Measurements from ENCODE around the gene EPHB1. TPM values are rescaled to one million over a fixed set of nuclear protein-coding genes. Genes with fewer than 3 reads are reported as not detected.
A peak's percentile ranks its signal among the peaks of the same experiment; 100 is the strongest.
"Not testable (repeated sequence)": the region's sequence is repeated elsewhere in the genome, so short reads cannot be mapped to it uniquely, and the experiment has no call there.

Gene EPHB1
- total RNA-seq, 2 donors from 2014 or later = 0.85 to 1.7 TPM

DNA sequence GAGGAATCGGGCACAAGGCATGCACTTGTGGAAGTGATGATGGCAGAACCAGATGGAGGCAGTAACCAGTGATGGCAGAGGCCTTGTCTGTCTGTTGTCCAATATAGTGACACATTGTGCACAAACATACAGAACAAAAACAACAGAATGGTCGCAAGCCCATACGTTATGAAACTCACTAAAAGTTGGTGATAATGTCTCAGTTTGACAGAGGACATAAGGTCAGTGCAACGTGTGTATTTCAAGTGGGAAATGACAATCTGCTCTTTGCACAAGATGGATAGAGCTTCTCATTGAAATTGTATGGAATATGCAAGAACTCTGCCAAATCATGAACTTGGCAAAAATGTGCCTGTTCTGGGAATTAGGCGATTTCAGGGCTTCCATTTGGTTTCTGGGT is 169.2 kb downstream of the EPHB1 start:
- DNase-seq (no peak), ATAC-seq (no peak)
- intact Hi-C loops (cut with DNase I) = no loop called here

- DNase-seq (no peak), ATAC-seq (no peak)
- intact Hi-C loops (cut with DNase I) = no loop called here
These were observed 170.9 kb downstream of the EPHB1 start for GRCh38 chr3:134965865-134966481.

DNA sequence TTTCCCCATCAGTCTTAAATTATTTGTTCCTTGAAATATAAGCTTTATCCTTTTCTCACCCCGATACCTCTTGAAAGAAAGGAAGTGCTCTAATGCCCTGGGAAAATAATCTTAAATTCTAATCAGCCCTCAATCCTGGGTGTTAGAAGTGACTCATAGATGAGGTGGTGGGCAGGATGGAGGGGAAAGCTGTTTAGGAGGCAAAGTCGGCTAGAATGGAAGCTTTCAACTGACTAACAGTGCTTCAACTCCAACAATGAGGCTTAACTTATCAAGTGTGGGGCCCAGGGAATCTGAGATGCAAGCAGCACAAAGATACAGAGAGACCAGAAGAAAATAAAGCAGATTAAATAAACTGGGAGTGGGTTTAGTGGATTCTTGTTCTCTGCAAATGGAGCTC is 175.8 kb downstream of the EPHB1 start:
- intact Hi-C loops (cut with DNase I) = no loop called here
- DNase-seq = no peak
- ATAC-seq = no peak

- ATAC-seq (no peak), DNase-seq (no peak)
- intact Hi-C loops (cut with DNase I) = no loop called here
These were observed 176.2 kb downstream of the EPHB1 start for GRCh38 chr3:134971306-134971705.

- DNase-seq; intact Hi-C loops (cut with DNase I); ATAC-seq: not testable (repeated sequence)
These were observed 176.8 kb downstream of the EPHB1 start for GRCh38 chr3:134971907-134972306.

GRCh38 chr3:134972836-134973455 is 177.9 kb downstream of the EPHB1 start:
- intact Hi-C loops (cut with DNase I) = no loop called here
- ATAC-seq = no peak

DNA sequence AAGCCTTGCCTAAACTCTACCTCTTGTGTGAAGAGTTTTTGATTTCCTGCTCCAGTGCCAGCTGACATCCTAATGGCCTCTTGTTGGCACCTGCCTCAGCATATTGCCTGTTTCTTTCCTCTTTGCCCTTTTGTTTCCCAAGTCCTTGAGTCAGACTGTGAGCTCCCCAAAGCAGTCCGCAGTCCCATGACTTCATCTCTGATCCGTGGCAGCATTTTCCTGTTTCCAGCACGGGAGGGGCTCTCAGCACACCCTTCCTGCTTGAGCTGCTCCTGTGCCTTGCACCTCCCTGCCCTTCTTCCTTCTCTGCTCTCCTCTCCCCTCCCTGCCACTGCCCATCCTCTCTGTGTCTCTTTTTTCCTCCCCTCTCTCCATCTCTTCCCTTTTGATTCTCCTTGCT is 179.6 kb downstream of the EPHB1 start:
- no peak for ATAC-seq

More at GRCh38 chr3:134972836-134973455, 177.9 kb downstream of the EPHB1 start:
- DNase-seq = no peak

GRCh38 chr3:134976948-134977347 is 181.9 kb downstream of the EPHB1 start:
- no peak for ATAC-seq
- intact Hi-C loops (cut with DNase I) = no loop called here

More for the DNA sequence above, 179.6 kb downstream of the EPHB1 start:
- intact Hi-C loops (cut with DNase I) = no loop called here
- DNase-seq = no peak

DNA sequence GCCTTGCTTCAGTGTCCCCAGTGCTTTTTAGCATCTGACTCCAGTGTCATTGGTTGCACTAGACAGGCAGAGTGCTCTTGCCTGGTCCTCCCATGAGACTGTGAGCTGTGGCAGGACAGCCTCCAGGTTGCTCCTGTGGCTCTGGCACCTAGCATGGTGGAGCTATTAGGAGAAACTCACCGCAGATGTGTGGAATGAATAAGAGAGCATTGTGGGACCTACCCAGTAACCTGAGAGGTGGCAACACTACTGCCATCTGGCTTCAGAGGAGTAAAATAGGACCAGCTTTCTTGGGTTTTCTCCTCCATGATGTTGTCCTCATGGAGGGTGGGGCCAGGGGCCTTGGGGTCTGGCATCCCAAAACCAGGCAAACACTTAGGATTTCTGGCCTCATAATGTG is 183.6 kb downstream of the EPHB1 start:
- intact Hi-C loops (cut with DNase I) = no loop called here
- no peak for ATAC-seq

More at GRCh38 chr3:134976948-134977347, 181.9 kb downstream of the EPHB1 start:
- DNase-seq = no peak

GRCh38 chr3:134985864-134986715 is 191.0 kb downstream of the EPHB1 start:
- intact Hi-C loops (cut with DNase I) = no loop called here
- ATAC-seq = peak in 1 of 2 donors; percentile 42
- no peak for DNase-seq

More for the DNA sequence above, 183.6 kb downstream of the EPHB1 start:
- no peak for DNase-seq

DNA sequence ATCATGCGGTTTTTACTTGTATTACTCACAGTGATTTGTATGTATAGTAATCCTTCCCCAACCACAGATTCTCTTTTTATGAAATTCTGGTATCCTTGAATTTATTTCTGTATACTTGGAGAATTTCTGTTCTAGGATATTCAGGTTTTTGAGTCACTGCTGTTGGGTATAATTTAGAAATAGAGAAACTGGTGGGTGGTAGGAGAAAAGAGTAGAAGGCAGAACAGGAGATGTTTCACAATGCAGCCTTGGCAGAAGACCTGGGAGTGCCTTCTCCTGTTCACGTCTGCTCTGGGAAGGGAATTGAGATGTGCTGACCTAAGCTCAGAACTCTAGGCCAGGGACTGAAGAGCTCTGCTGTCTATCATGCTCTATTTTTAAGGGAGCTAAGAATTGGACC is 193.6 kb downstream of the EPHB1 start:
- DNase-seq (no peak), ATAC-seq (no peak)
- intact Hi-C loops (cut with DNase I) = no loop called here

GRCh38 chr3:134991003-134991402 is 195.9 kb downstream of the EPHB1 start:
- no peak for DNase-seq
- intact Hi-C loops (cut with DNase I) = no loop called here
- ATAC-seq = no peak

- DNase-seq = no peak
- ATAC-seq = no peak
- intact Hi-C loops (cut with DNase I) = no loop called here
These were observed 196.5 kb downstream of the EPHB1 start for GRCh38 chr3:134991472-134992010.

GRCh38 chr3:134992180-134992579 is 197.1 kb downstream of the EPHB1 start:
- no peak for DNase-seq
- ATAC-seq = peak in 1 of 2 donors; percentile 41
- intact Hi-C loops (cut with DNase I) = no loop called here

GRCh38 chr3:134992586-134992985 is 197.5 kb downstream of the EPHB1 start:
- intact Hi-C loops (cut with DNase I) = no loop called here
- ATAC-seq (no peak), DNase-seq (no peak)

DNA sequence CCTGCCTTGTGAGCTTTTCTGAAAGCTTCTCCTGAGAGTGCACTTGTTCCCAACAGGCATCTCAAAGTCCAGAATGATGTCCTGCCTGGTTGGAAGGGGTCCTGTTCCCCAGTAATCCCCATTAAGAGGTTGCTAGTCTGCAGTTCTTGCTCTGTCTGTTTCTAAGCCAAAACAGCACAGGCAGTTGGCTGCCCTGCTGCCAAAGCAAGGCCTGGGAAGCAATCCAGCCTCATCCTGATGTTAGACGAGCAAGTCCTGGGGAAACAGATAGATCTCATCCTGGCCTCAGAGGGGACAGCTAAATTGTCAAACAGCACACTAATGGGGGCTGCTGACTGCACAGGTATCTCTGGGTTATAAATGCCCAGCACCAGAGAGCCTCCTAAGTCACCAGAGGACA is 198.0 kb downstream of the EPHB1 start:
- ATAC-seq (no peak), DNase-seq (no peak)
- intact Hi-C loops (cut with DNase I) = no loop called here

DNA sequence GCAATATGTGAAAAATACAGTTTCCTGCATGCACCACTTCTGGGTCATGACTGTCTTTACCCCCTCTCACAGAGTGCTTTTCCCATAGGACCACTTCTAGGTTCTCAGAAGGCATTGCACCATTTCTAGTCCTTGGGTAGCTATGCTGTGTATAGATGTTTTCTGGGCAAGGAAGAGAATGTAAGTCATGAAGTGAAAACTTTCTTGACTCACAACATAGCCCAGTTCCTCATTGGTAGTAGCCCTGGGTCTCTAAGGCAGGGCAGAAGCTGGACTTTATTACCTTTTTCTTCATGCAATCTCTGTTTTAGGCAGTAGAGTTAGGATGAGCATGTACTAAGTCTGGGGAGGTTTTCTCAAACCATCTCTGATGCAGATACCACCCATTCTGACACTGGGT is 203.1 kb downstream of the EPHB1 start:
- no peak for ATAC-seq

DNA sequence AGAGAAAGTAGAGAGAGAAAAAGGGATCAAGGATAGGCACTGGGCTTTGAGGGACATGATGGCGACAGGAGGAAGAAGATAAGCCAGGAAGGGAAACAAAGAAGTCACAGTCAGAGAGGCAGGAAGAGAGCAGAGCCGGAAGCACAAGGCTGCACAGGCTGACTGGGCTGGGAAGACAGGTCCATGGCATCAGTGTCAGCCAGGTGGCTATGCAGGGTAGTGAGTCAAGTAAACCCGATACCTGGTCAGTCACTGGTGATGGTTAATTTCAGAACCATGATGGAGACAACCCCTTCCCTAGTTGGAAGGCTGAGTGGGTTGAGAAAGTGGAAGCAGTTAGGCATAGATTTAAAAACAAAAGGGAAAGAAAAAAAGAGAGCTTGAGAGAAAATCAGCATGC is 203.8 kb downstream of the EPHB1 start:
- DNase-seq = no peak
- intact Hi-C loops (cut with DNase I) = no loop called here
- no peak for ATAC-seq

More for the DNA sequence above, 203.1 kb downstream of the EPHB1 start:
- DNase-seq = no peak
- intact Hi-C loops (cut with DNase I) = no loop called here

DNA sequence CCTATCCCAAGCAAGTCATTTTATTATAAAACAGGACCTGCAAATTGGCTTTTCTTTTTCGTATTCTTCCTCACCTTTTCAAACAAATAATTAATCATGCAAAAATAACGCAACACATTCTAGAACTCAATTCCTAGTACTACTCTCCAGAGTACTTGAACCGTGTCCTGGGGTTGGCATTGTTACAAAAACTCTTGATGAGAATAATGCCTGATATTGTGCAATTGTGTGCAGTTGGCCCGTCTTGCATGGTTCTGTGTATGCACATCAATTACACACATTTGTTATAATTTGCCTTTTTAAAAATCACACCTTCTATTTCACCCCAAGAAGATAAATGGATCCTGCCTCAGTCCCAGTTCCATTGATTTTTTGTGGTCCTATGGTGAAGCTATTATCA is 205.4 kb downstream of the EPHB1 start:
- intact Hi-C loops (cut with DNase I) = no loop called here
- no peak for ATAC-seq

DNA sequence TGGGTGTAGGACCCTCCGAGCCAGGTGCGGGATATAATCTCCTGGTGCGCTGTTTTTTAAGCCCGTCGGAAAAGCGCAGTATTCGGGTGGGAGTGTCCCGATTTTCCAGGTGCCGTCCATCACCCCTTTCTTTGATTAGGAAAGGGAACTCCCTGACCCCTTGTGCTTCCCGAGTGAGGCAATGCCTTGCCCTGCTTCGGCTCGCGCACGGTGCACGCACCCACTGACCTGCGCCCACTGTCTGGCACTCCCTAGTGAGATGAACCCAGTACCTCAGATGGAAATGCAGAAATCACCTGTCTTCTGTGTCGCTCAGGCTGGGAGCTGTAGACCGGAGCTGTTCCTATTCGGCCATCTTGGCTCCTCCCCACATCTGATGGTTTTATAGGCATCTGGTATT is 210.6 kb downstream of the EPHB1 start:
- ATAC-seq; DNase-seq; intact Hi-C loops (cut with DNase I): not testable (repeated sequence)

More for the DNA sequence above, 205.4 kb downstream of the EPHB1 start:
- no peak for DNase-seq

Data from left cardiac atrium (tissue), 4 donors.